GM12875 (cell line): ENCODE measurements around the gene CRIP1.

ENCODE experiments used
- H3K4me3 ChIP-seq: one replicate; pipeline ENCODE4 v1.5.1; 2011; ENCODE audit warnings: low read depth, low read length, control low read depth
- CTCF ChIP-seq: IDR thresholded peaks from 2 replicates; pipeline ENCODE4 v1.5.1; 2011; ENCODE audit warnings: low read depth, mild to moderate bottlenecking, control low read depth, inconsistent platforms, low read length, moderate library complexity, borderline replicate concordance; ENCODE audit not compliant: insufficient read depth

Gene CRIP1

DNA sequence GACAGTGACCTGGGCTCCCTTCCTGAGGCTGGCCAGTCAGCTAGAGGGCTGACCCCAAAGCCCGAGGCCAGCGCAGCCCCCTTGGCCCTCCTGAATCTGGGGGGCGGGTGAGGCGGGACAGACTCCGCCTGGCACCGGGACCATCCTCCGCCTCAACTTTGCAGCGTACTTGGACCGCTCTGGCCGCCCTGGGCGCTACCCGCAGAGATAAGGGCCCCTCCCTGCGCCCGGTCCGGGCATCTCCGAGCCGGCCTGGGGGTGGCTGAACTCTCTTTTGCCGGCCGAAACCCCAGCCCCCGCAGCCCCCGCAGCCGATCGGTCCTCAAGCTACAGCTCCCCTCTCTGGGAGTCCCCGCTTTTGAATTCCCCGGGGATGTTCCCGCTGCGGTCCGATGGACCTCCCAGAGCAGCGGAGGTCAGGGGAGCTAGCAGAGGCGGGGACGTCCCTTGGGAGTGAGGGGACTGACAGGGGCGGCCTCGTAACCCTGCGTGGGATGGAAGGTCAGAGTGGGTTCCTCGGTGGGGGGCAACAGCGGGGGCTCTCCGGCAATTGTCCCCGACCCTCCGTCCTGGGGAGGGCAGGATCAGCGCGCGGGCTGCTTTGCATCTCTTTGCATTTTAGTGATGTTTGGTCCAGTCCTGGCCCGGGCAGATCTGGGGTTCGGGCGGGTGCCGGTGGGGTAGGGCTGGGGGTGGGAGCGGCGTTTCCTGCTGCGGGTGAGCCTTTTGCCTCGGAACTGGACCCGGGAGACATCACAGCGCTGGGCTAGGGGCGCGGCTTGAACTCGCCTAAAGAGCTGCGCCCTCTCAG, at the start of gene CRIP1:
CRIP1 (plus strand) TSS at position 724 of the 811 bp plus-strand sequence. CDS start 374 bp downstream, outside the sequence.
- TF ChIP-seq CTCF, result no peak

DNA sequence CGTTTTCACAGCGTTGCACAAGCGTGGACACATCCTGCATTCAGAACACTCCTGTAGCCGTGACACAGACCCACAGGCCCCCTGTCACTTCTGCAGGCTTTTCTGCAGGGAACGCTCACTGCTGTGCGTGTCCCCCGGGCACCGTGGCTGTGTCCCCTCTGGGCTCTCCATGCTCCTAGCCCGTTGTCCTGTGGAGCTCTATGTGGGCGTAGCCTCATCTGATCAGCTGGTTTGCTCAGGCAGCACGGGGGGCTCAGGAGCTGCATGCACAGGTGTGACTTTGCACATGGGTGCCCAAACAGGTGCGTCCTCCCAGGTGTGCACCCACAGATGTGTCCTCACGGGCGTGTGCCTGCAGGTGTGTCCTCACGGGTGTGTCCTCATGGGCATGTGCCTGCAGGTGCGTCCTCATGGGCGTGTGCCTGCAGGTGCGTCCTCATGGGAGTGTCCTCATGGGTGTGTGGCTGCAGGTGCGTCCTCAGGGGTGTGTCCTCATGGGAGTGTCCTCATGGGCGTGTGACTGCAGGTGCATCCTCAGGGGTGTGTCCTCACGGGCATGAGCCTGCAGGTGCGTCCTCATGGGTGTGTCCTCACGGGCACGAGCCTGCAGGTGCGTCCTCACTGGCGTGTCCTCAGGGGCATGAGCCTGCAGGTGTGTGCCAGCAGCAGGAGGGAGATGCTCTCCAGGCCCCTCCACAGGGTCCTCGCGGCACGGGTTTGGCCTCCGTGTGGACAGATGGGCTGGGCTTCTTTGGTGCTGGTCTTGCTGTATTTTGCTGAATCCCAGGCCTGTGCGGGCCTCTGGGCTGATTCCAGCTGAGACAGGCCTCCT, 49.6 kb upstream of the CRIP1 start:
- H3K4me3 ChIP-seq, result no peak overlapping the region
- no peak for TF ChIP-seq CTCF

More for the DNA sequence above, at the start of gene CRIP1:
- peak within 1 kb of the TSS; percentile 49 for H3K4me3 ChIP-seq

- no peak for TF ChIP-seq CTCF
- H3K4me3 ChIP-seq, result no peak overlapping the region
These were observed 48.8 kb upstream of the CRIP1 start for GRCh38 chr14:105437723-105438500.

DNA sequence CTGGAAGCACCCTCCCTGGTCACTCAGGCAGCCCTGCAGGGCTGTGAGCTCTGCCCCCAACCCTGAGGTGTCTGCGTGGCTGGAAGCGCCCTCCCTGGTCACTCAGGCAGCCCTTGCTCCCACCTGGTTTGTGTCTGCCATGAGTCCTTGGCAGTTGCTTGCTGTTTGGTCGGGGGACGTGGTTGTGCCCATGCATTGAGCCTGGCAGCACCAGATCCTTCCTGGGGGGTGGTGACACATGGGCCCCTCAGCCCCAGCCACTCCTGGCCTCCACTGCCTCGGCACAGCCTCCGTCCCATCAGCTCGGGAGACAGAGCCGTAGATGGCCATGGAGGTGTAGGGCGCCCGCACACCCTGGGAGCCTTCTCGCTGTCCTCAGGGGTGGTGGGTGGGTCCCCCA, 47.5 kb upstream of the CRIP1 start:
- no peak overlapping the region for H3K4me3 ChIP-seq
- no peak for TF ChIP-seq CTCF

GRCh38 chr14:105439710-105440553, 46.8 kb upstream of the CRIP1 start:
- no peak overlapping the region for H3K4me3 ChIP-seq
- TF ChIP-seq CTCF, result no peak

- no peak for TF ChIP-seq CTCF
- no peak overlapping the region for H3K4me3 ChIP-seq
These were observed 46.2 kb upstream of the CRIP1 start for GRCh38 chr14:105440554-105440900.
